Sigmoid colon (tissue), 7 donors: ENCODE measurements around the gene PODXL2. TPM values are rescaled to one million over a fixed set of nuclear protein-coding genes. Genes with fewer than 3 reads are reported as not detected.
"Not testable (repeated sequence)": the region's sequence is repeated elsewhere in the genome, so short reads cannot be mapped to it uniquely, and the experiment has no call there.

Source experiments
- DNase-seq: peaks from one replicate; pipeline ENCODE4 v3.0.0-alpha.2; 2019
- H3K27ac ChIP-seq, 4 donors: fragments of 200-600 bp; sonication (generic); one replicate each; pipeline ENCODE4 v1.5.1; 2016 to 2019; ENCODE audit warnings: mild to moderate bottlenecking in 1 of 4
- H3K27me3 ChIP-seq, 3 donors: fragments of 200-600 bp; sonication (generic); one replicate each; pipeline ENCODE4 v1.5.1; 2019; ENCODE audit warnings: mild to moderate bottlenecking in 1 of 3
- H3K36me3 ChIP-seq, 4 donors: fragments of 200-600 bp; sonication (generic); one replicate each; pipeline ENCODE4 v1.5.1; 2016 to 2019
- H3K4me1 ChIP-seq, 4 donors: fragments of 200-600 bp; sonication (generic); one replicate each; pipeline ENCODE4 v1.5.1; 2017 to 2019
- H3K4me3 ChIP-seq, 4 donors: fragments of 200-600 bp; sonication (generic); one replicate each; pipeline ENCODE4 v1.5.1; 2017 to 2019; ENCODE audit warnings: mild to moderate bottlenecking in 2 of 4, moderate library complexity in 1 of 4
- H3K9me3 ChIP-seq, 4 donors: fragments of 200-600 bp in 3 of 4; sonication (generic) in 3 of 4; one replicate each; pipeline versions ENCODE4 v1.5.1 to v1.6.1; 2013 to 2019
- EP300 ChIP-seq, 4 donors: sonication (generic); formaldehyde crosslinking; IDR thresholded peaks; one replicate each; pipeline ENCODE4 v1.6.1; 2017; ENCODE audit warnings: antibody characterized with exemption in 4 of 4
- POLR2A ChIP-seq, 2 donors: fragments of 450-650 bp; IDR thresholded peaks; one replicate each; pipeline ENCODE4 v1.6.1; 2016; ENCODE audit warnings: antibody characterized with exemption in 2 of 2, mild to moderate bottlenecking in 2 of 2, moderate library complexity in 2 of 2
- POLR2AphosphoS5 ChIP-seq, 4 donors: sonication (generic); formaldehyde crosslinking; IDR thresholded peaks; one replicate each; pipeline ENCODE4 v1.6.1; 2017; ENCODE audit warnings: antibody characterized with exemption in 4 of 4
- WGBS, 2 donors: extraction: QIAGEN DNeasy Blood & Tissue Kit; methylation state at CpG; one replicate each; pipeline ENCODE4 v1.1.7; 2013; 5-methylcytosine and 5-hydroxymethylcytosine counted together
- intact Hi-C: fragments of 100-400 bp; cut with DNase I; formaldehyde crosslinking; loops from one replicate; pipeline ENCODE4 v1.15.1; 2023
- polyA plus RNA-seq, 3 donors: library from polyadenylated mRNA; stranded (reverse); fragments of 200-250 nt; gene quantifications; one replicate each; pipeline ENCODE4 v1.2.3, GENCODE V29; 2013
- total RNA-seq, 4 donors: library from RNA; depleted of rRNA; stranded (reverse); fragments of >200 nt; gene quantifications; one replicate each; pipeline ENCODE4 v1.1.0, GENCODE V29; 2016
- TF ChIP-seq, protein P1 (sequence below), 4 experiments: fragments of 450-650 bp in 3 of 4; fragments of 200-600 bp in 1 of 4; IDR thresholded peaks; one replicate each; pipeline ENCODE4 v1.5.1; 2016 to 2019; ENCODE audit warnings: antibody characterized with exemption in 4 of 4, mild to moderate bottlenecking in 3 of 4, moderate library complexity in 2 of 4
- donor health status: healthy with polysubstance abuse.
- donor health status: Bipolar disorder and iron deficiency.
- donor health status: healthy.

The PODXL2 gene
- total and polyA plus RNA-seq, 7 donors = 2.0 to 16.7 (median 2.8) TPM

DNA sequence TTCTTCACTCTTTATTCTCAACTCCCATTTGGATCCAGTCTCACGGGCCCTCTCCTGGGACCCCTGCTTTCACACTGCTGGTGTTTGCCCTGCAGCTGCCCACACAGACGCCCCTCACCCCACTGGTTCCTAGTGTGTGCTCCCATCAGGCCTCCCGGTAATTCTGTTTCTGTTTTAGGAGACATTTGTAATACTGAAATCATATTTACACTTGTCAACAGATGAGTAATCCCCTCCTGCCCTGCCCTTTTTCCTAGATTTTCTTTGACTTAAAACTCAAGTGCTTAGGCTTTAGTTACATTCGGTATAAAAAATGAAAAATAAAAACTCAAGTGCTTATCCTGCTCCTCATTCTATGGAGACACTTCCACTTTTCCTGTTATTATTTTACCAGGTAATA is 25.4 kb downstream of the PODXL2 start:
- no peak for DNase-seq
- Histone ChIP-seq H3K36me3 (no peaks in the 10 kb centered on the region), H3K9me3 (no peaks in the 10 kb centered on the region), H3K4me1 (peaks cover 0 to 15% (median 2%) of the 10 kb centered on the region in 4 donors), H3K4me3 (no peak overlapping the region), H3K27ac (no peak overlapping the region), H3K27me3 (no peaks in the 10 kb centered on the region)
- intact Hi-C loops = no loop called here
- 86% methylated on average over 4 of the region's 4 CpGs for WGBS, 2 donors
- TF ChIP-seq, protein P1, sequence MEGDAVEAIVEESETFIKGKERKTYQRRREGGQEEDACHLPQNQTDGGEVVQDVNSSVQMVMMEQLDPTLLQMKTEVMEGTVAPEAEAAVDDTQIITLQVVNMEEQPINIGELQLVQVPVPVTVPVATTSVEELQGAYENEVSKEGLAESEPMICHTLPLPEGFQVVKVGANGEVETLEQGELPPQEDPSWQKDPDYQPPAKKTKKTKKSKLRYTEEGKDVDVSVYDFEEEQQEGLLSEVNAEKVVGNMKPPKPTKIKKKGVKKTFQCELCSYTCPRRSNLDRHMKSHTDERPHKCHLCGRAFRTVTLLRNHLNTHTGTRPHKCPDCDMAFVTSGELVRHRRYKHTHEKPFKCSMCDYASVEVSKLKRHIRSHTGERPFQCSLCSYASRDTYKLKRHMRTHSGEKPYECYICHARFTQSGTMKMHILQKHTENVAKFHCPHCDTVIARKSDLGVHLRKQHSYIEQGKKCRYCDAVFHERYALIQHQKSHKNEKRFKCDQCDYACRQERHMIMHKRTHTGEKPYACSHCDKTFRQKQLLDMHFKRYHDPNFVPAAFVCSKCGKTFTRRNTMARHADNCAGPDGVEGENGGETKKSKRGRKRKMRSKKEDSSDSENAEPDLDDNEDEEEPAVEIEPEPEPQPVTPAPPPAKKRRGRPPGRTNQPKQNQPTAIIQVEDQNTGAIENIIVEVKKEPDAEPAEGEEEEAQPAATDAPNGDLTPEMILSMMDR (IDR thresholded peaks at IDR 0.05) = no peak
- TF ChIP-seq POLR2A (IDR thresholded peaks at IDR 0.05) (no peak), POLR2AphosphoS5 (IDR thresholded peaks at IDR 0.05) (no peak), EP300 (IDR thresholded peaks at IDR 0.05) (no peak)

DNA sequence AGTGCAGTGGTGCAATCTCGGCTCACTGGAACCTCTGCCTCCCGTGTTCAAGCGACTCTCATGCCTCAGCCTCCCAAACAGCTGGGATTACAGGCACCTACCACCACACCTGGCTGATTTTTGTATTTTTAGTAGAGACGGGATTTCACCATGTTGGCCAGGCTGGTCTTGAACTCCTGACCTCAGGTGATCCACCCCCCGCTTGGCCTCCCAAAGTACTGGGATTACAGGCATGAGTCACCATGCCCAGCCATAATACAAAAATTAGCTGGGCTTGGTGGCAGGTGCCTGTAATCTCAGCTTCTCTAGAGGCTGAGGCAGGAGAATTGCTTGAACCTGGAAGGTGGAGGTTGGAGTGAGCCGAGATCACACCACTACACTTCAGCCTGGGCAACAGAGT is 26.0 kb downstream of the PODXL2 start:
- H3K9me3 ChIP-seq, DNase-seq, H3K36me3 ChIP-seq, H3K27me3 ChIP-seq, intact Hi-C loops, H3K4me3 ChIP-seq: not testable (repeated sequence)
- Histone ChIP-seq H3K27ac (peak overlapping the region in 3 of 4 donors; percentile 43 to 56 (median 56)), H3K4me1 (peaks cover 0 to 15% (median 2%) of the 10 kb centered on the region in 4 donors)
- WGBS, 2 donors = 91 to 95% methylated on average over 6 of the region's 6 CpGs

DNA sequence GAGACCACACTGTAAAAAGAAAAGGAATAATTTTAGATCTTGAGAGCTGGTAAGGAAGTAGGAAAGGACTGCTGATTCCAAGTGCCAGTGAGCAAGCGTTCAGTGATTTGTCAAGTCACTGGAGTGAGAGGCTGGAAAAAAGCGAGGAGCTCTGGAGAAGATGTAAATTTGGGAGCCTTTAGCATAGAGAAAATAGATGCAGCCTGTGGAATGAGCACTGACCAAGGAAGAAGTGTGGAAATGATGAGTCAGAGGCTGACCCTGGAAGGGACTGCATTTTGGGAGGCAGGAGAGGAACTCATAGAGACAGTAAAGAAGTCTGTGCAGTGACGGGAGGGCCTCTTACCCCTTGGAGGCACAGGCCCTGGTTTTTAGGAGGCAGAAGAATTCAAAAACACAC is 26.7 kb downstream of the PODXL2 start:
- intact Hi-C loops = loop anchor here (2.0 kb wide), 1 partner anchor 35 kb away; no protein-coding TSS in a partner anchor
- Histone ChIP-seq H3K27me3 (no peaks in the 10 kb centered on the region), H3K4me1 (peaks cover 0 to 15% (median 2%) of the 10 kb centered on the region in 4 donors), H3K9me3 (no peaks in the 10 kb centered on the region), H3K36me3 (no peaks in the 10 kb centered on the region), H3K4me3 (no peak overlapping the region), H3K27ac (peak overlapping the region in 3 of 4 donors; percentile 43 to 56 (median 56))
- 79 to 87% methylated on average over 3 of the region's 3 CpGs for WGBS, 2 donors
- no peak for TF ChIP-seq EP300 (IDR thresholded peaks at IDR 0.05)
- no peak for TF ChIP-seq POLR2A (IDR thresholded peaks at IDR 0.05)
- TF ChIP-seq, protein P1 (IDR thresholded peaks at IDR 0.05) = no peak
- TF ChIP-seq POLR2AphosphoS5 (IDR thresholded peaks at IDR 0.05) = no peak
- no peak for DNase-seq

DNA sequence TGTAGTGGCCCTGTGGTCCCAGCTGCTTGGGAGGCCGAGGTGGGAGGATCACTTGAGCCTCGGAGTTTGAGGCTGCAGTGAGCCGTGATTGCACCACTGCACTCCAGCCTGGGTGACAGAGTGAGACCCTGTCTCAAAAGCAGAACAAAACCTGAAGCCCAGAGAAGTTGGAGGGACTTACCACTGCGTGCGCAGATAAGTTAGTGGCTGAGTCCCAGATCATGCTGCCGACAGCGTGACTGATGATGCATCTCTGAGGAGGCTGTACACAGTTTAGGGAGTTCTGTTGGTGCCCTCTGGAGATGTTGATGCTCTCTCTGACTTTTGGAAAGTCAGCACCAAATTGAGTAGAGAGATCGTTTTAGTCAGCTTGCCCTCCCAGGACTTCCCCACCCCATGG is 27.9 kb downstream of the PODXL2 start:
- intact Hi-C loops = loop anchor here (2.0 kb wide), 1 partner anchor 34 kb away; no protein-coding TSS in a partner anchor
- Histone ChIP-seq H3K27ac (no peak overlapping the region), H3K27me3 (no peaks in the 10 kb centered on the region), H3K4me1 (peaks cover 0 to 15% (median 2%) of the 10 kb centered on the region in 4 donors), H3K9me3 (no peaks in the 10 kb centered on the region), H3K36me3 (no peaks in the 10 kb centered on the region), H3K4me3 (no peak overlapping the region)
- WGBS, 2 donors = 95 to 96% methylated on average over 8 of the region's 8 CpGs
- no peak for DNase-seq
- TF ChIP-seq EP300 (IDR thresholded peaks at IDR 0.05) (no peak), POLR2A (IDR thresholded peaks at IDR 0.05) (no peak), POLR2AphosphoS5 (IDR thresholded peaks at IDR 0.05) (no peak)
- TF ChIP-seq, protein P1 (IDR thresholded peaks at IDR 0.05) = no peak

DNA sequence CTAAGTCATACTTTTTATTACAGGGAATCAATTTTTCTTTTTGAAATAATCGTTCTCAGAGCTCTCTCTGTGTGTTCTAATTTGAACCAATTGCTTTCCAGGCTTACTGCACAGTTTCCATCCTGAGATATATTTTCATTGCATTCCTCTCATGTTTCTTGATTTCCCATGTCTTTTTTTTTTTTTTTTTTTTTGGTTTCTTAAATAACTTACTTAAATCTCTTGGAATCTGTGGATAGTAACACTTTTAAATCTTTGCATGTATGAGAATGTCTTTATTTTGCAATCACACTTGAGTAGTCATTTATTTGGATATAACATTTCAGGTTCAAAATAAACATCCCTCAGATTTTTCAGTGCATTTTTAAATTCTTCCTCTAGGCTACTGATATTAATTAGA is 29.2 kb downstream of the PODXL2 start:
- no peak overlapping the region for H3K4me3 ChIP-seq
- intact Hi-C loops = no loop called here
- 77 to 81% methylated on average over 1 of the region's 1 CpG for WGBS, 2 donors

More for the DNA sequence above, 29.2 kb downstream of the PODXL2 start:
- H3K27me3 ChIP-seq = no peaks in the 10 kb centered on the region
- DNase-seq = no peak
- peaks cover 0 to 9% (median 0%) of the 10 kb centered on the region in 4 donors for H3K4me1 ChIP-seq
- TF ChIP-seq, protein P1 (IDR thresholded peaks at IDR 0.05) = no peak
- TF ChIP-seq POLR2A (IDR thresholded peaks at IDR 0.05) (no peak), POLR2AphosphoS5 (IDR thresholded peaks at IDR 0.05) (no peak), EP300 (IDR thresholded peaks at IDR 0.05) (no peak)
- H3K9me3 ChIP-seq = no peaks in the 10 kb centered on the region
- H3K27ac ChIP-seq = no peak overlapping the region
- H3K36me3 ChIP-seq = no peaks in the 10 kb centered on the region
